ENCODE data around the gene FADS1.
A peak's percentile ranks its signal among the peaks of the same experiment; 100 is the strongest.

FADS1 gene

DNA sequence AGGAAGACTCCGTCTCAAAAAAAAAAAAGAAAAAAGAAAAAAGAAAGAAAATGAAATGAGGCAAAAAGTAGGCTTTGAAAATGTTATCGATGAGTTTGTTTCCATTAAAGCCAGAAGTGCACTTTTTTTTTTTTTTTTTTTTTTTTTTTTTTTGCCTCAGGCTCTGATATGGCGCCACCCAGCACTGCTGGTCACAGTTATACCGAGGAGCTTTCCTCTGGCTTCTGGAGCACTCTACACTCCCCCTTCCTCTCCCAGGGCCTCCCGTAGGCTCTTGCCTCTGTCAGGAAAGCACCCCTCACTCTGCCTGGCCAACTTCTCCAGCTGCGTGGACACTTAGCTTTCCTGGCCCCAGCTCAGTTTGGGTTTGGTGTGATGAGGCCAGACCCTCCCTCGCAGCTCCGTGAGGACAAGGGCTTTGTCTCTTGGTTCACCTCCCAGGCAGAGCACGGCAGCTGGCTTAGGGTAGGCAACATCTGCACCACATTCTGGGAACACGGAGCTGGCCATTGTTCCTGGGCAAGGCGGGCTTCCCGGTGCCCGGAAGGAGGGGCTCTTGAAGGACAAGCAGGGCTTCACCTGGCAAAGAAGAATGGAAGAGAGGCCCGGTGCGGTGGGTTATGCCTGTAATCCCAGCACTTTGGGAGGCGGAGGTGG lies 28.2 kb upstream of the FADS1 start:
- DNase-seq, result no peak

DNA sequence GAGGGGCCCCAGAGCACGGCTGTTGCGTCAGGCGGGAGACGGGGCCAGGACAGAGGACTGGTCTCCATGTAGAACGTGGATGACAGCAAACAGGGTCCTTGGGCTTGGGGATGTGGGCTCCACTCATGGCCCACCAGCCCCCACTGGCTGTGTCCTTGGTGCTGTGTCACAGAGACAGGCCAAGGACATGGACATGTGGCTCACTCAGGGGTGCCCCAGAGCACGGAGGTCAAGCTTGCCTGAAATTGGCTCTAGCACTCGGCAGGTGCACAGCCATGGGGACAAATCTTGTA lies 25.7 kb upstream of the FADS1 start:
- no peak for DNase-seq

DNA sequence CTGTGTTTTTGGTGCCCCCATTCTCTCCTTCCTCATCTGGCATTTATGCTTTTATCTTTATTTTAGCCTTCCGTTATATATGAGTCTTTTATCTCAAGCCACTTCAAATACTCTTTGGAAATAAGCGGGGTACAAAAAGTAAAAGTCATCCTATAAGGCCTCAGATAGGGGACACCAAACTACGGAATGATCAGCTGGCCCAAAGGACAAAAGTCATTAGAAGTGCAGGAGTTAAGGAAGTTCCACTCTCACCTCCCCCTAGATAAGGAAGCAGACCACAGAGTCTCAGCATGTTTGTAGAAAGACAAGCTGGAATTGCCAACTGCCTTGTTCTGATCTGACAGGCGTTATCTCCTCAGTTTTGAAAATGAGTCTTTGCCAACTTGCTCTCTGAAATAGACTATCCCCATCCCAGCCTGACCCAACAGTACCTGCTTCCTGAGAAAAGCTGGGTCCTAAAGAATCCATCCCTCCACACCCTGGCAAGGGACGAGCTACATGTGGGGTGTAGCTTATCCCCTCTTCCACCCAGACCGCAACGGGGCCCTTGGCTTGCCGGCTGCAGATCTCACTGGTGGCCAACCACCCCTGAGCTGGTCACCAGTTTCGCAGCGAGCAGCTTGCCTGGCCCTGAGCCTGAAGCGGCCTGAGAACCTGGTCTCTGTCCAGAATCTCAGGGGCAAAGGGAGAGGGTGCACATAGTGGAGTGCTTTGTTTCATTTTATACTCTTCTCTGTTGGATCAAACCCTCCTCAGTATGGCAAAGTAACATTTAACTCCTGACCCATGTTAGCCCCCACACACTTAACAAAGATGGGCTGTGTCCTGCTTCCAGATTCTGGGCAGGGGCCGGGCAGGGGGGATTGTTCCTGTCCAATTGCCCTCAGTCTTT lies 25.1 kb upstream of the FADS1 start:
- no peak for DNase-seq

DNA sequence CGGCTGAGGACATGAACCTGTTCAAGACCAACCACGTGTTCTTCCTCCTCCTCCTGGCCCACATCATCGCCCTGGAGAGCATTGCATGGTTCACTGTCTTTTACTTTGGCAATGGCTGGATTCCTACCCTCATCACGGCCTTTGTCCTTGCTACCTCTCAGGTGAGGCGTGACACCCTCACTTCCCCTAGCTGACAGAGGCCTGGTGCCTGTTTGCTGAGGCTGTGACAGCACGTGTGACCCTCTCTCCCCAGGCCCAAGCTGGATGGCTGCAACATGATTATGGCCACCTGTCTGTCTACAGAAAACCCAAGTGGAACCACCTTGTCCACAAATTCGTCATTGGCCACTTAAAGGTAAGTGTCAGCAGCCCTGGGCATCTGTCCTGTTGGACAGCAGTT lies 23.6 kb upstream of the FADS1 start:
- no peak for DNase-seq

DNA sequence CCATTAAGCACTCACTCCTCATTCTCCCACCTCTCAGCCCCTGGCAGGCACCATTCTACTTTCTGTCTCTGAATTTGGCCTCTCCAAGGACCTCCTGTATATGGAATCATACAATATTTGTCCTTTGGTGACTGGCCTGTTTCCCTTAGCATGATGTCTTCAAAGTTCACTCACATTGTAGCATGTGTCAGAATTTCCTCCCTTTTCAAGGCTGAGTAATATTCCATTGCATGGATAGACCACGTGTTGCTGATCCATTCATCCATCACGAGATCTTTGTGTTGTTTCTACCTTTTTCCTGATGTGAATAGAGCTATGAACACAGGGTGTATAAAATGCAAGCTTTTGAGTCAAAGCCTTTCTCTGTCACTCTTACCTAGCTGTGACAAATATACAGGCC lies 22.9 kb upstream of the FADS1 start:
- no peak for DNase-seq

DNA sequence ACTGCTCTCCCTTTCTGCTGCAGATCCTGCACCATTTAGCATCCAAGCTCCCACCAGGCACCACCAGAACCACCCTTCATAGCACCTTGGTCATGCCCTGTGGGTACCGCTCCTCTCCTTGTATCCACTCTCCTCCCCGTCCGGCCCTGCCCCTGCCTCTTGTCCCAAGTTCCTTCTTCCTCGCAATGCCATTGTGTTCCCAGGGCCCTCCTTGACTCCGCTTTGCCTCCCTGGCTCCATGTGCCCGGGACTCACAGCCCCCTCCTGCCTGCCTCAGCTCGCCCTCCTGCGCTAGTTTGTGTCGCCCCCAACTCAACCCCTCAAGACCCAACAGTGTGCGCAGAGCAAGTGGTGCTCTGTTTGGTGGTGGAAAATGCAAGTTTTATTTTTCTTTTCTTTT lies 22.1 kb upstream of the FADS1 start:
- no peak for DNase-seq

DNA sequence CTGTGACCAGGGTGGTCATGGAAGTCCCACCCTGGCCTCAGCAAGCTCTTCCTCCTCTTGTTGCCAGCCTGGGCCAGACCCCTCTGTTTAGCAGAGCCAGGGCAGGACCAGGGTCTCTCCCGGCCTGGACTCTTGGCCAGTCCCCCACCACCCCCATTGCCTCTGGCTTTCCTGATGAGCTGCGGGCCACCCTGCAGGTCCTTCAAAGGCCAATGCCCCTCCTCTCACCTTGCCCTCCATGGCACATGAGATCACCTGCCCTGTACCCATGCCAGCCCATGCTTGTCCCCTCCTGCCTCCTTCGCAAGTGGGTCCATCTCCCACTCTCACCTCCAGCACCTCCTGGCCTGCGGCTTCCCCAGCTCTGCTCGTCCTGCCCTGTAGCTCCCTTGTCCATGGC lies 21.7 kb upstream of the FADS1 start:
- DNase-seq, result no peak

DNA sequence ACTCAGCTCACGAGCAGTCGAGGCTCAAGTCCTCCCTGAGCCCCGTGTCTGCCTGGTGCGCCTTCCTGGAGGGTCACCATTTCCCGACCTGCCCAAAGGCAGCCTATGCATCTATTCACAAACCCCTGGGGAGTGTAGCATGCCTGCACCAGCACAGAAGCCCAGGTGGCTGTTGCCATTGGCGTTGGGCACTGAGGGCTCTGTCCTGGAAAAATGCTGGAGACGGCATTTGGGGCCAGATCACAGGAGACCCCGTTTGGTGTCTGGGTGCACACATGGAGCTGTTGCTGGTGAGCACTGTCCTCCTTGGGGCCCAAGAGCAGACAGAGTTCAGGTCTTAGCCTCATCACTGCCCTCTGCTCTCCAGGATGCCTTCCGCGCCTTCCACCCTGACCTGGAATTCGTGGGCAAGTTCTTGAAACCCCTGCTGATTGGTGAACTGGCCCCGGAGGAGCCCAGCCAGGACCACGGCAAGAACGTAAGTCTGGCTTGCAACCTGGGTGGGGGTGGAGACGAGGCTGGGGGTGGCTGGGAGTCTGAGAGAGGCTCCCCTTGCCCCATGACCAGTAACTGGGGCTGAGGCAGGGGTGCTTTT lies 20.7 kb upstream of the FADS1 start:
- no peak for DNase-seq

DNA sequence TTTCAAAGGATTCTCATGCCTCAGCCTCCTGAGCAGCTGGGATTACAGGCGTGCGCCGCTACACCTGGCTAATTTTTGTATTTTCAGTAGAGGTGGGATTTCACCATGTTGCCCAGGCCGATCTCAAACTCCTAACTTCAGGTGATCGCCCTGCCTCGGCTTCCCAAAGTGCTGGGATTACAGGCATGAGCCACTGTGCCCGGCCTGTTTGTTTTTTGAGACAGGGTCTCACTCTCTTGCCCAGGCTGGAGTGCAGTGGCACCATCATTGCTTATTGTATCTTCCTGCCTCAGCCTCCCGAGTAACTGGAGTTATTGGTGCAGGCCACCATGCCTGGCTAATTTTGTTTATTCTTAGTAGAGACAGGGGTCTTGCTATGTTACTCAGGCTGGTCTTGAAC lies 19.4 kb upstream of the FADS1 start:
- no peak for DNase-seq

DNA sequence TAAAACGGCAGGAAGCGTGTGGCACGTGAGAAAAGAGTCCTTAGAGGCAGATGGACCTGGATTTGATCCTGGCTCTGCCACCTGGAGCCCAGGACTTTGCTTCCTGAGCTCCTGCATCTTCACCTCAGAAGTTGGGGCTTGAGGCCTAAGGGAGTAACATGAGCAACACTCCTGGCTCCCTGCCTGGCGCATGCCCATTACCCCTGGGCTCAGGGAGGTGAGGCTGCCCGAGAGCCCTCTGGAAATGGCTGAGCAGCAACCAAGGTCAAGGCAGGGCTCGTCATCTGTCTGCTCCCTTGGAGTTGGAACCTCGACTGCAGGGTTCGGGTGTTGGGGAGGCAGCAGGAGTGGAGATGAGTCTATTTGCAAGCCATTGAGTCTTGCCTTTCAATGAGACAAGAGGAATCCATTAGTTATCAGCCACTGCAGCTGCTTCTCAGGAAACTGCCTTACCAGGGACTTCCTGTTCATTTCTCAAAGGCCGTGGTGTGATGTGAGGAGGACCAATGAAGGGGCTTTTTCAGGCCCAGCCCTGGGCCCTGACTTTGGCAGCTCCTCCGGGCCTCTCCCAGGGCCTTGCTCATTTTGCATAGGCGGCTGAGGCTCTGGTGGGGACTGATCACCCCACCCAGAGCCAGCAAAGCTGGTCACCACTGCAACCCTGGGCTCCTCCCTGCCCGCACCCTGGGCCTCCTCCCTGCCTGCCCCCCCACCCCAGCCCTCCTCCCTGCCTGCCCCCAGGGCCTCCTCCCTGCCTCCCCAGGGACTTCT lies 17.7 kb upstream of the FADS1 start:
- DNase-seq, result no peak

DNA sequence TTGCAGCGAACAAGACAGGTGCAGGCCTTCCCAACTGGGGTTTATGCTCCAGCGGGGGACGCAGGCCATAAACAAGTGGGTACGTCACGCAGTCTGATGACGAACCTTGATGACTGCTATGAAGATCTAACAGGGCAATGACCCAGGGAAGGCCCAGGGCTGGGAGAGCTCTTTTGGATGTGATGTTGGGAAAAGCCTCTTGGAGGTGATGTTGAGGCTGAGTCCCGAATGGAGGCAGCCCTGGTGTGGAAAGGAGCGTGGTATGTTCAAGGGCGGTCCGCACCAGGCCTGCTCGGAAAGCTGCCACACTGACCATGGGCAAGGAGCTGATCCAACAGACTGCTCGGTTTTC lies 17.1 kb upstream of the FADS1 start:
- DNase-seq, result no peak

DNA sequence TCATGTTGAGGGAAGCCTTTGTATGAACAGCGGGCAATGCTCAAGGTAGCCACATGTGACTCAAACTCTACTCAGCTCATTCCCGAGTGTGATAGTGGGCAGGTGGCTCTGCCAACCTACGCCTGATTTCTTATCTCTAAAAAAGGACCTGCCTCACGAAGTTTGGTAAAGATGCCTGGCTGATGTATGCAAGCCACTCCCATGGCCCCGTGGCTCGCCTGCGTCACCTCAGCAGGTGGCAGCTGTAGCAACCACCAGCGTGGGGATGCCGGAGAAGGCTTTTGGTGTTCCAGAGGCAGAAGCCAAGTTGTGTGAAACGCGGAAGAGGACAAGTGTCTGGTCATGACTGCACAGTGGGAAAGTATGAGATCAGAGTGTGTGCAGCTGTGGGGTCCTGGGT lies 16.7 kb upstream of the FADS1 start:
- DNase-seq, result no peak

DNA sequence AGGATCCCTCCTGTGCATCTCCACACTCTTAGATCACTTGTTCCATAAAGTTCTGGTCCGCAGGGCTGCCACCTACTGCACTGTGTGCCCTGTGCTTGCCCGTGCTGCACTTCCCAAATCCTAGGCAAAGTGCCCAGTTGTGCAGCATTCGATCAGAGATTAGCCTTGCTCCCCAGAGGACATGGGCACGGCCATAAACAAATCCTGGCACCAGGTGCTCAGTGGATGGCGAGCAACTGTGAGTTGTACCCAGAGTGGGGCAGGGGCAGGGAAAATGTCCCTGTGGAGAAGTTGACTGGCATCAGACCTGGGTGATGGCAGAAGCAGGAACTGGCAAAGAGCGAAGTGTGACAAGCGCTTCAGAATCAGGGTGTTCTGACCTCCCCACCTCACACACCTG lies 16.0 kb upstream of the FADS1 start:
- no peak for DNase-seq

DNA sequence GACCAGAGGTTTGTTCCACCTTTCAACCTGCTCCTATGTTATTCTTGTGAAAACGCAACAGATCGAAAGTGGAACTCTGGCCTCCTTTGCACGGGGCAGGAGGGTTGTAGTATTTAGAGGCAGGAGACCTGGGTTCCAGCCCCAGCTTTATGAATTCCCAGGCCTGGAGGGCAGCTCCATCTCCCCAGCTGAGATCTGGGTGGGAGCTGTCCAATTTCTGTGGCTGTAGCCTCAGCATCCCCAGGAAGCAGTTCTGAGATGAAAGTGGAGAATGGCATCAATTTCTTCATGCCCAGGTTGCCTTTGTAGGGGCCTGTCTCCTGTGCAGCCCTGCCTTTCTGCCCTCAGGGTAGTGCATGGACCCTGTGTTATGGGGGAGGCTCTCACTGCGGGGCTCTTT lies 15.4 kb upstream of the FADS1 start:
- DNase-seq, result no peak

DNA sequence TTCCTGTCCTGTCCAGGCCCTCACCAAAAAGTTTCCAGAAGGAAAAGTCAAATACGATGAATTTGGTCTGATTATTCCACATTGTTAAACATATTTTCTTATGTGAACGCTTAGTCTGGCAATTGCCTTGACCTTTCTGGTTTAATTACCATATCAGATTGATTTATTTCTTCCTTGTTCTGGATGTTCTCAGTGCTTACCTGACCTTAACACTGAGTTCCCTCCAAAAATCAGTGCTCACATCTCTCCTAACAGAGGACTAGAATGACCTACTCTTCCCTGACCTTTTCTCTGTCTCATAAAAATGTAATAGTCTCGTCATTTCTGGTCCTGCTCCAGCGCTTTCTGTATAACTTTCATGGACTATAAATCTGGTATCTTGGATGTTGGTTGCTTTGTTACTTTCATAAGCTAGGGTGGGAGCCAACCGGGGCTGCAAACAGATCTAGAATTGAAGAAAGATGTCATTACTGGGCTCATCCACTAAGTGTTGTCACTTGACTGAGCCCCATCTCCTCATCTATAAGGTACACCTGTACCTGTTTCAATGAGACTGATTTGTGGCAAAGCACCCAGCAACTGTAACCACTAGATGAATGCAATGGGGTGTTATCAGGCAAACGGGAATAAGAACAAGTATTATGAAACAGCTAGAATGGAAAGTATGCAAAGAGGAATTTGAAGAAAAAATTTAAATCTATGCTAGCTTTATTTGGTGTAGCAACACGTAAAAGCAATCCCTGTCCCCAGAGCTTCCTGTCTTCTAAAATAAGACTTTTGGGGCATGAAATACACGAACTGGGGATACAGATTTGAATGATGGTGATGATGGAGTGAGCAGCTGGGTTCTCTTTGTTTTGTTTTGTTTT lies 13.7 kb upstream of the FADS1 start:
- DNase-seq, result no peak

DNA sequence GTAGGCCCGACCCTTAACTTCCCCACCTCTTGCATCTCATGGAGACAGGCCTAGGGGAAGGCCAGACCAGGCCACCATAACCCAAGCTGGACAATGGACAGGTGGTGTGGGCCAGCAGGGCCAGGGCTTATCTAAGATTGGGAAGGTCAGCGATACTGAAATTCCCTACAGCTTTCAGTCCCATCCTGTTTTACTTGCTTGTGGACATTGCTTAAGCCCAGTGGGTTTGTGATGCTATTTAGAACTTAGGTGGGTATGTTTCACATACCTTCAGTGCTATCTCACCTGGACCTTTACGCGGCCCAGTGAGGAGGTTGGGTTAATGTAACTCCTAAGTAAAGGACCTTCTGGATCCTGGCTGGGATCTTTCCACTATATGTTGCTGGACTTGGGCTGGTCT lies 13.0 kb upstream of the FADS1 start:
- no peak for DNase-seq

DNA sequence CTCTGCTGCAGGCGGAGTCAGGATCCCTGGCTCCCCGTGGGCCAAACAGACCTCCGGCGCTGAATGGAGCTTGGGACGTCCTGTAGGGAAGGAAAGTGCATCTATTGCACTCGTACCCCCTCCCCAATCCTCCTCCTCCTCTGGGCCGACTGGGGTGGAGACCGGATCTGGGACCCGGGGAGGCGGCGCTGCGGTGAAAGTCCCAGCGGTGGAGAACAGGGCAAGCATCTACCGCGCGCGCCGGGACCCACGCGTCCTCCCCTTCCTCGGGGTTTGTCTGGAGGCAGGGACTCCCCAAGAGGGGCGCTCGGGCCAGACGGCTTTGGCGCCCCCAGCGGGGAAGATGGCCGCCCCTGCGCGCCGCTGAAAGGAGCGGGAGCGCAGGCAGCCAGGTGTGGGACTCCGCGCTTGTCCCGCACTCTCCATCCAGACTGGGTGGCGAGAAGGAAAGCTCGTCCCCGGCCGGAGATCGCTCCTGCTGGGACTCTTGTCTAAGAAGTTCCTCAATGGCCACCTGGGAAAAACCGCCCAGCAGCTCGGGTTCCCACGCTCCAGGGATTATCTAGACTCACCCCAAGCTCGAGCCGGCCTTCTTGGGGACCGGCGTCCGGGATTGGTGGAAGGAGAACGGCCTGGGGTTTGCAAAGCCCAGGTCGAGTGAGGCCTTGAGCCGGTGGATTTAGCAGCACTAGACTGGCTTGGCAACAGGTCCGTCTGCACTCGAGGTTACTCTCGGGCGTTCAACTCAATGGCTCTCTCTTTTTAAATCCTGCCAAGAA lies 12.0 kb upstream of the FADS1 start:
- peak; percentile 59 for DNase-seq

DNA sequence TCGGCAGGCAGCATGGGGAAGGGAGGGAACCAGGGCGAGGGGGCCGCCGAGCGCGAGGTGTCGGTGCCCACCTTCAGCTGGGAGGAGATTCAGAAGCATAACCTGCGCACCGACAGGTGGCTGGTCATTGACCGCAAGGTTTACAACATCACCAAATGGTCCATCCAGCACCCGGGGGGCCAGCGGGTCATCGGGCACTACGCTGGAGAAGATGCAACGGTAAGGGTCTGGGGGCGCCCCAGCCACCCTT lies 11.5 kb upstream of the FADS1 start:
- DNase-seq, result no peak

DNA sequence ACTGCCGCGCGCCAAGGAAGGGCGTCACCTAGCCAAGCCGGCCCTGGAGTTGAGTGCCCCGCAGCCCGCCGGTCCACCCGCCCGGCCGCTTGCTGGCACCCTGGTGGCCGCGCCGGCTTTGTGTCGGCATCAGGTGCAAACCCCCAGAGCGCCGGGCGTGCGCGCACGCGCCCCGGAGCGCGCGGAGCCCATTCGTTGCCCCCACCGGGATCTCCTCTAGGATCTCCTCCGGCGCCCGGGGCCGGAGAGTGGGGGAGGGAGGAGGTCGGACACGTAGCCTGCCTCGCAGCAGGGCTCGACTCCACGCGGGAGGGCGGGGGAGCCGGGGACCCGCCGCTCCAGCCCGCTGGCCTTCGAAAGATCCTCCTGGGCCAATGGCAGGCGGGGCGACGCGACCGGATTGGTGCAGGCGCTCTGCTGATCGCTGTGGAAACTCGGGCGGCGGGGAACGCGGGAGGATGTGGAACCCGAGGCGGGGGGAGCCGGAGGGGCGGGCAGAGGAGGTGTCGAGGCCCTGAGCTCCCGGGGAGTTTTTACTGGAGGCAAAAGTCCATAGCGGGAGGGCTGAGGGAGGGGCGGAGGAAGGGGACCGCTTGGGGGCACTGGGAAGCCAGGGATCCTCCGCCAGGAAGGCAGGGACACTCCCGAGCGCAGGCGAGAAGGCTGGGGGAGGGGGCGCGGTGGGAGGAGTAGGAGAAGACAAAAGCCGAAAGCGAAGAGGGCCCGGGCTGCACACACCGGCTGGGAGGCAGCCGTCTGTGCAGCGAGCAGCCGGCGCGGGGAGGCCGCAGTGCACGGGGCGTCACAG lies 11.0 kb upstream of the FADS1 start, which contains the start of gene FADS2:
Gene FADS2 (plus strand): TSS at position 730 of the 808 bp plus-strand sequence. CDS start 91 bp downstream, outside the sequence.
- peak; percentile 96 for DNase-seq

DNA sequence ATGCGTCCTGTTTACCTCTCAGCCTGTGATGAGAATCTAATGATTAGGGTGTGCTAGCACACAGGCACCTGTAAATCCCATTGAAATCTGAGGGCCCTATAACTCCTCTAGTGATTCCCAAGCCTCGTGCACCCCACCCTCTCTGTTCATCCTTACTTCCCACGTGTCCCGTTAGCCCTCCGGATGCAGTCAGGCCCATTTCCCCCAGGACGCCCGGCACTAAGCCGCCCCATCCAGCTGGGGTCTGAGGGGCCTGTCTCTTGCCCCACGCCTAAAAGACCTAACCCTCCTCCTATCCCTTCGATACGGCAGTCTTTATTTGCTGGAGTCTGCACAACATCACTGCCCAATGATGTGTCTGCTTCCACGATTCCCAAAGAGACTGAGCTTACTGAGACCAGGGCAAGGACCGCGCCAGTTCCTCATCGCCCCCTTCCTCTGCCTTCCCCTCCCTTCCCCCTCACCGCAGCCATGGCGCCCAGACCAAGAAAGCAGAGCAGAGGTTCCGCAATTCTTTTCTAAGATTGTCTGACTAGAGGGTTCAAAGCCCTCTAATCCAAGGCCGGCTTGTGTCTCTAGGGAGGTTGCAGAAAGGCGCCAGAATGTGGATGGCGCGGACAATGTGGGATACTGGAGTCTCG lies 10.2 kb upstream of the FADS1 start:
- peak; percentile 46 for DNase-seq

DNA sequence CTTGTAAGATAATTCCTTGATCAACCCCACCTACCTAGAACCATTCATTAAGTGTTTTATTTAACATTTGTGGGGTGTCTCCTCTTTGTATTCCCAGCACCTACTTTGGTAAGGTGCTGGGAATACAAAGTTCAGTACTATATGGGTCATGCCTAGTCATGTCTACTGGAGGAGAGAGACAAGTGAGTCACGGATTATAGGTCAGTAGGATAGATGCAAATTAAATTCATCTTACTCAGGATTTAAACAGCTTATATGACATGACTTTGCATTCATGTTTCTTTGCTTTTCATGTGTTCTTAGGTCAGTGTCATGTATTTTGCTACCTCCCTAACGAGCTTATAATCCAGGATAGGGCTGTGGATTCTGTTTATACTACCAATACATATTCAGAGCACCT lies 3.4 kb upstream of the FADS1 start:
- DNase-seq, result no peak

All from NCI-H2171 treated with DMSO at 0.1 percent for 48 hours (cell line).